ENCODE results near the gene MICAL3. TPM values are rescaled to one million over a fixed set of nuclear protein-coding genes. Genes with fewer than 3 reads are reported as not detected.

The MICAL3 gene
- total and polyA plus RNA-seq, 9 of the 15 experiments (the other 6 are each of a cell fraction or from before 2014, with no cell fraction given), result 0.53 to 32.1 (median 12.3) TPM

MicroRNA genes within 50 kb of the gene (microRNA counts, 767-probe panel; counts per million panel counts)
- not detected for microRNA hsa-miR-648

Small RNA genes lying within 50 kb of the gene (microRNA-seq; reads per million reads assigned to microRNA genes)
- gene MIR3198-1 (ENCODE audit: borderline microRNAs expressed), result not detected
- gene MIR648 (ENCODE audit: borderline microRNAs expressed), result not detected

Small RNA genes lying within 50 kb of the gene (small RNA-seq; reads per million reads assigned to genes)
- not detected for gene MIR3198-1
- gene MIR648, result not detected

Other genes starting within 250 kb of the MICAL3 start
- gene PEX26, start 53.4 kb upstream of the MICAL3 start, total RNA-seq (2014; rRNA removed), result 17.4 and 23.3 TPM in 2 replicates
- 14.4 and 15.6 TPM in 2 replicates for gene PEX26, start 53.4 kb upstream of the MICAL3 start, total RNA-seq (2014; rRNA removed; fragmentation: Illumina TruSeq; extraction: Trizol)
- 12.6 and 13.3 TPM in 2 replicates for gene PEX26, start 53.4 kb upstream of the MICAL3 start, total RNA-seq (2015; rRNA removed; fragmentation: Illumina TruSeq; extraction: Trizol)
- 35.8 and 39.6 TPM in 2 replicates for gene PEX26, start 53.4 kb upstream of the MICAL3 start, total RNA-seq (2021)
- 19.0 and 21.9 TPM in 2 replicates for gene PEX26, start 53.4 kb upstream of the MICAL3 start, polyA plus RNA-seq (2011; rRNA removed)
- 20.5 and 21.0 TPM in 2 replicates for gene PEX26, start 53.4 kb upstream of the MICAL3 start, polyA plus RNA-seq (2014; fragmentation: Illumina TruSeq; extraction: Trizol)
- under 1 TPM; 0.35 to 0.72 TPM for gene PEX26, start 53.4 kb upstream of the MICAL3 start, polyA plus RNA-seq (2014; fragmentation: Nextera tagmentation; extraction: Ambion mirVana)
- gene PEX26, start 53.4 kb upstream of the MICAL3 start, polyA plus RNA-seq (2014; rRNA removed), result 19.5 and 23.1 TPM in 2 replicates
- 0.73 and 0.78 TPM in 2 replicates for gene TUBA8, start 86.2 kb upstream of the MICAL3 start, total RNA-seq (2014; rRNA removed)
- 0.48 and 0.65 TPM in 2 replicates for gene TUBA8, start 86.2 kb upstream of the MICAL3 start, total RNA-seq (2014; rRNA removed; fragmentation: Illumina TruSeq; extraction: Trizol)
- gene TUBA8, start 86.2 kb upstream of the MICAL3 start, total RNA-seq (2015; rRNA removed; fragmentation: Illumina TruSeq; extraction: Trizol), result 0.53 and 0.76 TPM in 2 replicates
- 1.0 and 1.4 TPM in 2 replicates for gene TUBA8, start 86.2 kb upstream of the MICAL3 start, total RNA-seq (2021)
- 0.65 and 1.2 TPM in 2 replicates for gene TUBA8, start 86.2 kb upstream of the MICAL3 start, polyA plus RNA-seq (2011; rRNA removed)
- 0.86 and 1.1 TPM in 2 replicates for gene TUBA8, start 86.2 kb upstream of the MICAL3 start, polyA plus RNA-seq (2014; fragmentation: Illumina TruSeq; extraction: Trizol)
- under 1 TPM; 0.07 to 0.28 TPM for gene TUBA8, start 86.2 kb upstream of the MICAL3 start, polyA plus RNA-seq (2014; fragmentation: Nextera tagmentation; extraction: Ambion mirVana)
- gene TUBA8, start 86.2 kb upstream of the MICAL3 start, polyA plus RNA-seq (2014; rRNA removed), result 0.60 and 1.3 TPM in 2 replicates
- 1.2 TPM in 2 replicates for gene USP18, start 125.6 kb upstream of the MICAL3 start, total RNA-seq (2014; rRNA removed)
- gene USP18, start 125.6 kb upstream of the MICAL3 start, total RNA-seq (2014; rRNA removed; fragmentation: Illumina TruSeq; extraction: Trizol), result 0.26 and 0.73 TPM in 2 replicates
- 0.76 and 0.79 TPM in 2 replicates for gene USP18, start 125.6 kb upstream of the MICAL3 start, total RNA-seq (2015; rRNA removed; fragmentation: Illumina TruSeq; extraction: Trizol)
- 0.62 and 0.63 TPM in 2 replicates for gene USP18, start 125.6 kb upstream of the MICAL3 start, total RNA-seq (2021)
- gene USP18, start 125.6 kb upstream of the MICAL3 start, polyA plus RNA-seq (2011; rRNA removed), result 0.38 and 0.56 TPM in 2 replicates
- 0.85 and 0.87 TPM in 2 replicates for gene USP18, start 125.6 kb upstream of the MICAL3 start, polyA plus RNA-seq (2014; fragmentation: Illumina TruSeq; extraction: Trizol)
- under 1 TPM; 0.30 to 0.55 TPM for gene USP18, start 125.6 kb upstream of the MICAL3 start, polyA plus RNA-seq (2014; fragmentation: Nextera tagmentation; extraction: Ambion mirVana)
- gene USP18, start 125.6 kb upstream of the MICAL3 start, polyA plus RNA-seq (2014; rRNA removed), result 0.56 and 0.65 TPM in 2 replicates

Data from K562 (cell line).